Peyer's patch (tissue), 4 donors: Measurements from ENCODE around the gene TAPBPL. TPM values are rescaled to one million over a fixed set of nuclear protein-coding genes. Genes with fewer than 3 reads are reported as not detected.

Experiments
- DNase-seq, 3 donors: peaks; one replicate each; pipeline ENCODE4 v3.0.0-alpha.2; 2017 to 2019
- H3K27ac ChIP-seq, 4 donors: fragments of 200-600 bp; sonication (generic); one replicate each; pipeline ENCODE4 v1.5.1; 2016 to 2019
- H3K27me3 ChIP-seq, 2 donors: fragments of 200-600 bp; sonication (generic); one replicate each; pipeline ENCODE4 v1.5.1; 2019
- H3K36me3 ChIP-seq, 3 donors: fragments of 200-600 bp; sonication (generic); one replicate each; pipeline ENCODE4 v1.5.1; 2016 to 2019
- H3K4me1 ChIP-seq, 4 donors: fragments of 200-600 bp; sonication (generic); one replicate each; pipeline ENCODE4 v1.5.1; 2016 to 2019
- H3K4me3 ChIP-seq, 4 donors: fragments of 200-600 bp; sonication (generic); 1 replicate in 3 of 4; 2 replicates in 1 of 4; pipeline ENCODE4 v1.5.1; 2016 to 2019; ENCODE audit warnings: mild to moderate bottlenecking in 1 of 4
- H3K9me3 ChIP-seq, 4 donors: fragments of 200-600 bp; sonication (generic); one replicate each; pipeline ENCODE4 v1.5.1; 2016 to 2019; ENCODE audit warnings: mild to moderate bottlenecking in 1 of 4
- CTCF ChIP-seq, 6 experiments: fragments of 450-650 bp in 4 of 6; fragments of 200-600 bp in 2 of 6; sonication (generic) in 1 of 6; IDR thresholded peaks; one replicate each; pipeline ENCODE4 v1.5.1; 2017 to 2019; ENCODE audit warnings: antibody characterized with exemption in 6 of 6, mild to moderate bottlenecking in 3 of 6, moderate library complexity in 1 of 6
- POLR2A ChIP-seq, 2 donors: fragments of 450-650 bp; IDR thresholded peaks; one replicate each; pipeline ENCODE4 v1.5.1; 2017; ENCODE audit warnings: antibody characterized with exemption in 2 of 2, mild to moderate bottlenecking in 2 of 2, moderate library complexity in 2 of 2
- total RNA-seq, 4 donors: library from RNA; depleted of rRNA; stranded (reverse); fragments of >200 nt; gene quantifications; one replicate each; pipeline ENCODE4 v1.1.0, GENCODE V29; 2016

Gene TAPBPL
- total RNA-seq, 4 donors from 2014 or later: 44.6 to 124 (median 95.5) TPM

GRCh38 chr12:6418796-6419195 is 33.0 kb upstream of the TAPBPL start:
- H3K9me3 ChIP-seq: no peaks in the 10 kb centered on the region
- H3K27ac ChIP-seq: no peak overlapping the region
- no peak for TF ChIP-seq POLR2A (IDR thresholded peaks at IDR 0.05)
- TF ChIP-seq CTCF (IDR thresholded peaks at IDR 0.05): no peak
- no peaks in the 10 kb centered on the region for H3K36me3 ChIP-seq
- DNase-seq: no peak
- H3K27me3 ChIP-seq: no peaks in the 10 kb centered on the region
- H3K4me3 ChIP-seq: no peak overlapping the region
- peaks cover 0 to 5% (median 0%) of the 10 kb centered on the region in 4 donors for H3K4me1 ChIP-seq

- Histone ChIP-seq H3K4me1 (peaks cover 0 to 8% (median 0%) of the 10 kb centered on the region in 4 donors), H3K4me3 (no peak overlapping the region), H3K27ac (no peak overlapping the region), H3K36me3 (no peaks in the 10 kb centered on the region), H3K27me3 (no peaks in the 10 kb centered on the region), H3K9me3 (no peaks in the 10 kb centered on the region)
- no peak for DNase-seq
- no peak for TF ChIP-seq CTCF (IDR thresholded peaks at IDR 0.05)
- TF ChIP-seq POLR2A (IDR thresholded peaks at IDR 0.05): no peak
Measured at GRCh38 chr12:6420364-6420763, 31.5 kb upstream of the TAPBPL start.

- Histone ChIP-seq H3K36me3 (no peaks in the 10 kb centered on the region), H3K27me3 (no peaks in the 10 kb centered on the region), H3K27ac (peak overlapping the region in 1 of 4 donors; percentile 78), H3K4me3 (no peak overlapping the region), H3K9me3 (no peaks in the 10 kb centered on the region), H3K4me1 (peaks cover 0 to 23% (median 4%) of the 10 kb centered on the region in 4 donors)
- TF ChIP-seq CTCF (IDR thresholded peaks at IDR 0.05): peak; percentile 77 to 97 (median 96)
- peak in 1 of 2 donors; percentile 21 for TF ChIP-seq POLR2A (IDR thresholded peaks at IDR 0.05)
- peak; percentile 76 to 92 (median 78) for DNase-seq
Measured at GRCh38 chr12:6423267-6424007, 28.4 kb upstream of the TAPBPL start.

- Histone ChIP-seq H3K9me3 (no peaks in the 10 kb centered on the region), H3K4me1 (peaks cover 0 to 23% (median 4%) of the 10 kb centered on the region in 4 donors), H3K27ac (peak overlapping the region in 1 of 4 donors; percentile 78), H3K4me3 (no peak overlapping the region), H3K36me3 (no peaks in the 10 kb centered on the region), H3K27me3 (no peaks in the 10 kb centered on the region)
- no peak for DNase-seq
- TF ChIP-seq CTCF (IDR thresholded peaks at IDR 0.05) (no peak), POLR2A (IDR thresholded peaks at IDR 0.05) (no peak)
Measured at GRCh38 chr12:6424008-6424347, 27.9 kb upstream of the TAPBPL start.

- no peaks in the 10 kb centered on the region for H3K9me3 ChIP-seq
- H3K27me3 ChIP-seq: no peaks in the 10 kb centered on the region
- no peak overlapping the region for H3K4me3 ChIP-seq
- H3K4me1 ChIP-seq: peaks cover 0 to 23% (median 5%) of the 10 kb centered on the region in 4 donors
- peak overlapping the region in 1 of 4 donors; percentile 78 for H3K27ac ChIP-seq
- H3K36me3 ChIP-seq: no peaks in the 10 kb centered on the region
- no peak for TF ChIP-seq POLR2A (IDR thresholded peaks at IDR 0.05)
- no peak for TF ChIP-seq CTCF (IDR thresholded peaks at IDR 0.05)
- DNase-seq: peak in 1 of 3 donors; percentile 41
Measured at GRCh38 chr12:6424866-6425265, 27.0 kb upstream of the TAPBPL start.
